GM08714 (cell line): ENCODE data around the gene CMAS.
"Not testable (repeated sequence)": the region's sequence is repeated elsewhere in the genome, so short reads cannot be mapped to it uniquely, and the experiment has no call there.

Experiments
- H3K4me3 ChIP-seq: fragments of 200-500 bp; sonication (Bioruptor generic); 2 replicates; pipeline ENCODE4 v1.5.1; 2014; ENCODE audit warnings: mild to moderate bottlenecking, low read length, inconsistent platforms
- ZNF274 ChIP-seq: IDR thresholded peaks from 2 replicates; pipeline ENCODE4 v1.6.1; 2012; ENCODE audit warnings: mild to moderate bottlenecking, low read depth, low read length

CMAS gene

DNA sequence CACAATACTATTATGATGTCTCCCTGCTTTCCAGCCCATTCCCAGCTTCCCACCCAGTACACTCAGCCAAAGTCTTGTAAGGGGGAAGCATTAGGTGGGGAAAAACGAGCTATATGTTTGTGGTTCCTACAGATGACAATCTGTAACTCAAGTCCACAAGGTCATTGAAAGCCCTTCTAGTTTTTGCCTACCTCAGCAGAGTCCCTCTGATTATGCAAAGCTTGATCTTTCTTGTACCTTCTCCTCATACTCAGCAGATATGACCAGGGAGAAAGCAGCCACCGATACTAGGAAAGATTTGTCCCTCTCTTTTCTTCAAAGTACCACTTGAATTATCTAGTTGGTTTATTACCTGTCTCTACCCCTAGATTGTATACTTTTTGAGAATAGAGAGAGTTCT lies 10.6 kb downstream of the CMAS start:
- TF ChIP-seq ZNF274: no peak
- no peak overlapping the region for H3K4me3 ChIP-seq

GRCh38 chr12:22059976-22060647 lies 14.1 kb downstream of the CMAS start:
- no peak for TF ChIP-seq ZNF274
- H3K4me3 ChIP-seq: no peak overlapping the region

DNA sequence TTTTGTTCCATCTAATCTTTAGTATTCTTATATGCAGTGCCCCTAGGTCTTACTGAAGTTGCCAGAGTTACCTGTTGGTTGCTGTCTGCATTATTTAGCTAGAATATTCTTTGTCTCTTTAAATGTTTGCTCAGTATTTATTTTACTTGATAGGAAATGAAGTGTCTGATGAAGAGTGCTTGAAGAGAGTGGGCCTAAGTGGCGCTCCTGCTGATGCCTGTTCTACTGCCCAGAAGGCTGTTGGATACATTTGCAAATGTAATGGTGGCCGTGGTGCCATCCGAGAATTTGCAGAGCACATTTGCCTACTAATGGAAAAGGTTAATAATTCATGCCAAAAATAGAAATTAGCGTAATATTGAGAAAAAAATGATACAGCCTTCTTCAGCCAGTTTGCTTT lies 18.9 kb downstream of the CMAS start:
- TF ChIP-seq ZNF274: no peak
- no peak overlapping the region for H3K4me3 ChIP-seq

- H3K4me3 ChIP-seq: no peak overlapping the region
- TF ChIP-seq ZNF274: no peak
Measured at GRCh38 chr12:22066310-22066709, 20.3 kb downstream of the CMAS start.

DNA sequence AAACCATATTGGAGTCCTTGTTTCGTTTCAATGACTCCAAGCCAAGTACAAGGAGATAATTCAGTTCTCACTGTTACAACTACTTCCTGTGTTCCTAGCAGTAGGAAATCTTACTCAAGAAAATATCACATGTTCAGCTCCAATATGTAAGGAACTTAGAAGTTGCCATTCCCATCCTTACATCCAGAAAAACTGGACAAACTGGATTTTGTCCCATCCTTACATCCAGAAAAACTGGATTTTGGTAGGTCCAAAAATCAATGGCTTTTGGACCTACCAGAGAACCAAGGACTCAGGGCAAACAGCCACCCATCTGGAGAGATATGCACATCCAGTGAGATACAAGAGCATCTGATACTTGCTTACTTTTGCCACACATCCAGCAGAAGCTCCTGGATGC lies 23.8 kb downstream of the CMAS start:
- no peak overlapping the region for H3K4me3 ChIP-seq
- TF ChIP-seq ZNF274: no peak

DNA sequence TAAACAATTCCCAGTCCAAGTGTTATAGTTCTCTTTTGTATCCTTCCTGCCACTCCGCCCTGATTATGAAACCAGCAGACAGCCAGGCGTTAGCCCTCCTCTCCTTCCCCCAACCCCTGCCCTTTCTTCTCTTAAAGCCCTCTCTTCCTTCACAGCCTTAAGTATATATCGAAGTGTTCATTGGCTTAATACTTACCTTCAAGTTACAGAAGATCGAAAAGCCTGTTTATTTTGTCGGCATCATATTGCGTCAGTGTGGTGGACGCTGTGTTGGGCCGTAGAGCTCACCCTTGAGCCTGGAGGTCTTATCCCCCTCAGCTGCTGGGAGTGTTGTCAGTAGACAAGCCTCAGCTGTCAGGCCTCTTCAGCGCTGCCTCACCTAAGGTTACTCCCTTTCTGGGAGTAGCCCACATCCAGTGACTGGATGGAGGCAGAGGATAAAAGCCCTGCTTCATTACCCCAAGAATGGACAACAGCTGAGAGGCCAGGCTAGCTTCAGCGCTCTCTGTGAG lies 36.2 kb downstream of the CMAS start:
- H3K4me3 ChIP-seq: no peak overlapping the region
- no peak for TF ChIP-seq ZNF274

DNA sequence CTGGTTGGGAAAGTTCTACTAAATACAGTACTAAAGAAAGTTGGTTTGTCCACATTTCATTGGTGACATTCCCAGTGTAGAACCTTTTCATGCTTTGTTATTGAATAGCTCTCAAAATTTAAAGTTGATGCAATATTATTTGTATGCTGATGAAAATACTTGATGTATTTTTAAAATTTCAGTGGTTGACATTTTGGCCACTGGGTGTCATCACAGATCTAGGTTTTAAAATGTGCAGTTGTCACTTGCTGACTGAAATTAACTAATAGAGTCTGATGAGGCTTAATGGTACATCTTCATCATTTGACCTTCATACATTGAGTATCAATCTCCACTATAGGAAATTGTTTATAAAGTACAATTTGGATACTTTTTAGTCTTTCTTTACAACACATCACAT lies 37.1 kb downstream of the CMAS start:
- no peak for TF ChIP-seq ZNF274
- no peak overlapping the region for H3K4me3 ChIP-seq

GRCh38 chr12:22084852-22085251 lies 38.8 kb downstream of the CMAS start:
- no peak overlapping the region for H3K4me3 ChIP-seq
- TF ChIP-seq ZNF274: no peak

GRCh38 chr12:22088886-22089285 lies 42.9 kb downstream of the CMAS start:
- TF ChIP-seq ZNF274: no peak
- H3K4me3 ChIP-seq: no peak overlapping the region

DNA sequence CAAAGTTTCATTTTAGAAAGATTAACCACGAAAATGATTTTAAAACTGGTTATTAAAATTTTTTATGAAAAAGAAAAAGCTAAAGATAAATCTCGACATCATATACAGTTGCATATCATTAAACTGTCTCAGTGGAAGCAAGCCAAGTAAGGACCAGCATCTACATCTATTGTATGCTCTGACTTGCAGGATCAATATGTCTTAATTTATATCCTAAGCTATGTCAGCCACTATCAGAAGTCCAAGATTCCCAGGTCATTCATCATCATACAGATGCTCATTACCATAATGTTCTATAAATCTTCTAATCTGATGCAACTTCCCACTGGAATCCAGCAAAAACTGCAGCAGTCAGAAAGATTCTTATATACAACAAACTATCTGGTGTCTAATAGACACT lies 43.5 kb downstream of the CMAS start:
- H3K4me3 ChIP-seq: no peak overlapping the region
- no peak for TF ChIP-seq ZNF274

DNA sequence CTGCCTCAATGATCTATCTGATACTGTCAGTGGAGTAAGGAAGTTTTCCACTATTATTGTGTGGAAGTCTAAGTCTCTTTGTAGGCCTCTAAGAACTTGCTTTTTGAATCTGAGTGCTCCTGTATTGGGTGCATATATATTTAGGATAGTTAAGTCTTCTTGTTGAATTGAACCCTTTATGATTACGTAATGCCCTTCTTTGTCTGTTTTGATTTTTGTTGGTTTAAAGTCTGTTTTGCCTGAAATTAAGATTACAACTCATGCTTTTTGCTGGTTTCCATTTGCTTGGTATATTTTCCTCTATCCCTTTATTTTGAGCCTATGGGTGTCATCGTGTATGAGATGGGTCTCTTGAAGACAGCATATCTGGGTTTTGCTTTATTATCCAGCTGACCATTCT lies 53.0 kb downstream of the CMAS start:
- H3K4me3 ChIP-seq: not testable (repeated sequence)

GRCh38 chr12:22100958-22101748 lies 55.1 kb downstream of the CMAS start:
- TF ChIP-seq ZNF274: no peak
- no peak overlapping the region for H3K4me3 ChIP-seq

DNA sequence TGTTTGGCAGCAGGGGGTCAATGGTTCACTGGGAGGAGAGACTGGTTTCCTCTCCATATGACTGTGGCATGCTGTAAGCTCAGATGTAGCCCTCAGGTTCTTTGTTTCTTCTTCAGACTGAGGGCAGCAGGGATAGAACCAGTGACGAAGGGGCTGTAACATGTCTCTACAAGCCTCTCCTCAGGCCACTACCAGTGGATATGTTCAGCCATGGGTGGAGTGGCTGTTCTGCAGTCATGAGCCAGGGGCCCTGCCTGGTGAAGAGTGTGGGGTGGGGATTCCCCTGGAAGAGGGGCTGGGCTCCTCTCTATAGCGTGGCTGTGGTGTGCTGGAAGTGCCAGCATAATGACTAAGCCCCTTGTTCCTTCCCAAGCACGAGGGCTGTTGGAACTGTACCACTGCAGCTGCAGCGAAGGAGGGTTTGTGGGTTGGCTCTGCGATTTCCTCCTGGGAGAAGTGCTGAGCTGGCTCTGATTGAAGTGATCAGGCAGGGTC lies 55.8 kb downstream of the CMAS start:
- no peak for TF ChIP-seq ZNF274
- no peak overlapping the region for H3K4me3 ChIP-seq

GRCh38 chr12:22103418-22103817 lies 57.4 kb downstream of the CMAS start:
- TF ChIP-seq ZNF274: no peak

GRCh38 chr12:22105542-22105941 lies 59.5 kb downstream of the CMAS start:
- H3K4me3 ChIP-seq: no peak overlapping the region
- no peak for TF ChIP-seq ZNF274

More at GRCh38 chr12:22103418-22103817, 57.4 kb downstream of the CMAS start:
- no peak overlapping the region for H3K4me3 ChIP-seq
